Hematopoietic multipotent progenitor cell (in vitro differentiated cells): Measurements from ENCODE around the gene SND1. TPM values are rescaled to one million over a fixed set of nuclear protein-coding genes. Genes with fewer than 3 reads are reported as not detected.

ENCODE experiments used
- DNase-seq, 3 donors: peaks; one replicate each; pipeline ENCODE4 v3.0.0-alpha.2; 2011 to 2015; ENCODE audit warnings: low read depth in 2 of 3, low spot score in 2 of 3
- total RNA-seq: library from RNA; depleted of rRNA; stranded (reverse); fragments of >200 nt; gene quantifications from one replicate; pipeline ENCODE4 v1.2.3, GENCODE V29; 2012

Gene SND1
- total RNA-seq, 1 donor: 165 TPM

- DNase-seq: no peak
These were observed 232.1 kb downstream of the SND1 start for GRCh38 chr7:127884066-127884559.

GRCh38 chr7:127885222-127885772 is 233.3 kb downstream of the SND1 start:
- no peak for DNase-seq

- peak in 2 of 3 donors; percentile 60 to 80 for DNase-seq
These were observed 233.8 kb downstream of the SND1 start for GRCh38 chr7:127885843-127886242.

GRCh38 chr7:127886248-127886647 is 234.3 kb downstream of the SND1 start:
- no peak for DNase-seq

- DNase-seq: no peak
These were observed 235.1 kb downstream of the SND1 start for GRCh38 chr7:127887096-127887495.

GRCh38 chr7:127887631-127888030 is 235.6 kb downstream of the SND1 start:
- DNase-seq: no peak

- DNase-seq: no peak
These were observed 236.4 kb downstream of the SND1 start for GRCh38 chr7:127888411-127888810.

GRCh38 chr7:127888825-127889224 is 236.8 kb downstream of the SND1 start:
- DNase-seq: no peak

- no peak for DNase-seq
These were observed 237.7 kb downstream of the SND1 start for GRCh38 chr7:127889677-127890076.

- DNase-seq: no peak
These were observed 238.7 kb downstream of the SND1 start for GRCh38 chr7:127890726-127891125.

- no peak for DNase-seq
These were observed 239.2 kb downstream of the SND1 start for GRCh38 chr7:127891144-127891543.

- DNase-seq: no peak
These were observed 240.0 kb downstream of the SND1 start for GRCh38 chr7:127891854-127892438.

- no peak for DNase-seq
These were observed 240.7 kb downstream of the SND1 start for GRCh38 chr7:127892488-127893314.

- DNase-seq: no peak
These were observed 241.6 kb downstream of the SND1 start for GRCh38 chr7:127893547-127893946.

GRCh38 chr7:127894588-127894987 is 242.6 kb downstream of the SND1 start:
- DNase-seq: no peak

GRCh38 chr7:127895360-127895759 is 243.4 kb downstream of the SND1 start:
- no peak for DNase-seq

- DNase-seq: no peak
These were observed 243.9 kb downstream of the SND1 start for GRCh38 chr7:127895814-127896280.

GRCh38 chr7:127896659-127897058 is 244.7 kb downstream of the SND1 start:
- DNase-seq: no peak

GRCh38 chr7:127897704-127898454 is 245.9 kb downstream of the SND1 start:
- no peak for DNase-seq

- DNase-seq: no peak
These were observed 247.4 kb downstream of the SND1 start for GRCh38 chr7:127899411-127899810.

GRCh38 chr7:127900141-127900540 is 248.1 kb downstream of the SND1 start:
- no peak for DNase-seq
